T-helper 17 cell (primary cell): ENCODE measurements around the gene PRSS33. TPM values are rescaled to one million over a fixed set of nuclear protein-coding genes. Genes with fewer than 3 reads are reported as not detected.
A peak's percentile ranks its signal among the peaks of the same experiment; 100 is the strongest.

Experiments used
- ATAC-seq: fragments of 150-1000 bp; cut with Tn5 transposase; 2 replicates; pipeline ENCODE4 v1.10.0; 2021; ENCODE audit warnings: mild to moderate bottlenecking, moderate library complexity
- DNase-seq, 3 donors: peaks; one replicate each; pipeline versions ENCODE4 v3.0.0 to v3.0.0-alpha.2; 2020 to 2021
- H3K9me3 ChIP-seq: one replicate; pipeline ENCODE4 v1.7.0; 2013; ENCODE audit warnings: low read length, mild to moderate bottlenecking; ENCODE audit not compliant: control insufficient read depth, poor library complexity, severe bottlenecking
- H3K27ac Mint-ChIP-seq: one replicate; pipeline ENCODE4 v1.8.0; 2022; ENCODE audit warnings: mild to moderate bottlenecking, moderate library complexity, mixed read lengths
- H3K27me3 Mint-ChIP-seq: one replicate; pipeline ENCODE4 v1.8.0; 2022; ENCODE audit warnings: mixed read lengths
- H3K36me3 Mint-ChIP-seq: one replicate; pipeline ENCODE4 v1.8.0; 2022; ENCODE audit warnings: low read depth, mixed read lengths
- H3K4me1 Mint-ChIP-seq: one replicate; pipeline ENCODE4 v1.8.0; 2022; ENCODE audit warnings: mild to moderate bottlenecking, mixed read lengths
- H3K4me3 Mint-ChIP-seq: one replicate; pipeline ENCODE4 v1.8.0; 2022; ENCODE audit warnings: mild to moderate bottlenecking, moderate library complexity, mixed read lengths
- total RNA-seq, 4 donors: library from RNA in 2 of 4; stranded (reverse) in 2 of 4; gene quantifications; one replicate each; pipeline ENCODE4 v1.2.3 and lab custom pipeline; 2022 to 2026

Gene PRSS33
- total RNA-seq, 2 donors from 2014 or later = not detected

- Mint-ChIP-seq H3K4me1 (peaks cover 41% of the 10 kb centered on the region), H3K27ac (peak overlapping the region; percentile 67), H3K27me3 (no peaks in the 10 kb centered on the region), H3K36me3 (peaks cover 3% of the 10 kb centered on the region), H3K4me3 (no peak overlapping the region)
- no peak for ATAC-seq
- no peak for DNase-seq
- H3K9me3 ChIP-seq = no peaks in the 10 kb centered on the region
Measured at GRCh38 chr16:2774161-2774891, 13.0 kb downstream of the PRSS33 start.

GRCh38 chr16:2773188-2773968 lies 14.0 kb downstream of the PRSS33 start:
- peaks cover 43% of the 10 kb centered on the region for H3K4me1 Mint-ChIP-seq
- H3K36me3 Mint-ChIP-seq = peaks cover 3% of the 10 kb centered on the region
- H3K9me3 ChIP-seq = no peaks in the 10 kb centered on the region
- no peak for ATAC-seq
- H3K27me3 Mint-ChIP-seq = no peaks in the 10 kb centered on the region
- DNase-seq = no peak
- peak overlapping the region; percentile 15 for H3K4me3 Mint-ChIP-seq
- peak overlapping the region; percentile 67 for H3K27ac Mint-ChIP-seq

GRCh38 chr16:2771496-2772402 lies 15.6 kb downstream of the PRSS33 start:
- Mint-ChIP-seq H3K4me1 (peaks cover 41% of the 10 kb centered on the region), H3K27me3 (no peaks in the 10 kb centered on the region), H3K4me3 (peak overlapping the region; percentile 45), H3K36me3 (peaks cover 7% of the 10 kb centered on the region), H3K27ac (peak overlapping the region; percentile 89)
- no peak for ATAC-seq
- DNase-seq = no peak
- H3K9me3 ChIP-seq = no peaks in the 10 kb centered on the region

GRCh38 chr16:2770057-2770951 lies 17.1 kb downstream of the PRSS33 start:
- no peaks in the 10 kb centered on the region for H3K9me3 ChIP-seq
- H3K4me3 Mint-ChIP-seq = peak overlapping the region; percentile 71
- H3K36me3 Mint-ChIP-seq = peaks cover 7% of the 10 kb centered on the region
- peak overlapping the region; percentile 89 for H3K27ac Mint-ChIP-seq
- peaks cover 43% of the 10 kb centered on the region for H3K4me1 Mint-ChIP-seq
- H3K27me3 Mint-ChIP-seq = no peaks in the 10 kb centered on the region
- peak; percentile 35 for ATAC-seq
- no peak for DNase-seq

GRCh38 chr16:2769675-2770056 lies 17.7 kb downstream of the PRSS33 start:
- peak overlapping the region; percentile 89 for H3K27ac Mint-ChIP-seq
- peaks cover 43% of the 10 kb centered on the region for H3K4me1 Mint-ChIP-seq
- no peaks in the 10 kb centered on the region for H3K27me3 Mint-ChIP-seq
- peak overlapping the region; percentile 71 for H3K4me3 Mint-ChIP-seq
- DNase-seq (no peak), ATAC-seq (no peak)
- H3K9me3 ChIP-seq = no peaks in the 10 kb centered on the region
- peaks cover 7% of the 10 kb centered on the region for H3K36me3 Mint-ChIP-seq

GRCh38 chr16:2769100-2769529 lies 18.2 kb downstream of the PRSS33 start:
- Mint-ChIP-seq H3K27me3 (no peaks in the 10 kb centered on the region), H3K27ac (peak overlapping the region; percentile 89)
- no peak for ATAC-seq

GRCh38 chr16:2768403-2769089 lies 18.8 kb downstream of the PRSS33 start:
- no peaks in the 10 kb centered on the region for H3K27me3 Mint-ChIP-seq
- DNase-seq = no peak
- H3K9me3 ChIP-seq = no peaks in the 10 kb centered on the region
- no peak for ATAC-seq
- peak overlapping the region; percentile 89 for H3K27ac Mint-ChIP-seq
- peaks cover 41% of the 10 kb centered on the region for H3K4me1 Mint-ChIP-seq
- H3K36me3 Mint-ChIP-seq = peaks cover 9% of the 10 kb centered on the region
- H3K4me3 Mint-ChIP-seq = peak overlapping the region; percentile 71

More at GRCh38 chr16:2769100-2769529, 18.2 kb downstream of the PRSS33 start:
- DNase-seq = no peak
- Mint-ChIP-seq H3K4me1 (peaks cover 41% of the 10 kb centered on the region), H3K4me3 (peak overlapping the region; percentile 71), H3K36me3 (peaks cover 7% of the 10 kb centered on the region)
- H3K9me3 ChIP-seq = no peaks in the 10 kb centered on the region

GRCh38 chr16:2767891-2768290 lies 19.5 kb downstream of the PRSS33 start:
- ATAC-seq (no peak), DNase-seq (no peak)
- Mint-ChIP-seq H3K36me3 (peaks cover 14% of the 10 kb centered on the region), H3K4me1 (peaks cover 42% of the 10 kb centered on the region), H3K4me3 (peak overlapping the region; percentile 58), H3K27me3 (no peaks in the 10 kb centered on the region), H3K27ac (peak overlapping the region; percentile 89)
- no peaks in the 10 kb centered on the region for H3K9me3 ChIP-seq

- peaks cover 43% of the 10 kb centered on the region for H3K4me1 Mint-ChIP-seq
- no peak for DNase-seq
- H3K27ac Mint-ChIP-seq = peak overlapping the region; percentile 89
- no peaks in the 10 kb centered on the region for H3K27me3 Mint-ChIP-seq
- peaks cover 15% of the 10 kb centered on the region for H3K36me3 Mint-ChIP-seq
- ATAC-seq = no peak
- no peaks in the 10 kb centered on the region for H3K9me3 ChIP-seq
- H3K4me3 Mint-ChIP-seq = peak overlapping the region; percentile 33
Measured at GRCh38 chr16:2767140-2767731, 20.1 kb downstream of the PRSS33 start.

GRCh38 chr16:2766430-2767139 lies 20.8 kb downstream of the PRSS33 start:
- H3K4me1 Mint-ChIP-seq = peaks cover 41% of the 10 kb centered on the region
- no peak for DNase-seq

More at GRCh38 chr16:2766430-2767139, 20.8 kb downstream of the PRSS33 start:
- H3K27ac Mint-ChIP-seq = peak overlapping the region; percentile 89
- no peaks in the 10 kb centered on the region for H3K9me3 ChIP-seq
- peak overlapping the region; percentile 74 for H3K4me3 Mint-ChIP-seq
- H3K27me3 Mint-ChIP-seq = no peaks in the 10 kb centered on the region
- no peak for ATAC-seq
- peaks cover 18% of the 10 kb centered on the region for H3K36me3 Mint-ChIP-seq
